ENCODE data around the gene IFI27L1.

IFI27L1 gene

DNA sequence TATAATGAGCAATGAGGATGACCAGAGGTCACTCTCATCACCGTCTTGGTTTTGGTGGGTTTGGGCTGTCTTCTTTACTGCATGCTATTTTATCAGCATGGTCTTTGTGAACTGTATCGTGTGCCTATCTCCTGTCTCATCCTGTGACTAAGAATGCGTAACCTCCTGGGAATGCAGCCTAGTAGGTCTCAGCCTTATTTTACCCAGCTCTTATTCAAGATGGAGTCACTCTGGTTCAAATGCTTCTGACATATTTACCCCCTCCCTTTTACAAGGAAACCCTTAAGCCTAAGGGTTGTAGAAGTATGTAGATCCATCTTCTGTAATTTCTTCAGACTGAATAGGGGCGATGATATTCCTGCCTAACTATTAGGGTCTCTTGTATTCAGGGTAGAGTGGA lies 8.4 kb downstream of the IFI27L1 start:
- Mint-ChIP-seq H3K4me3 (no peak overlapping the region), H3K9me3 (no peaks in the 10 kb centered on the region), H3K27me3 (no peaks in the 10 kb centered on the region), H3K36me3 (peaks cover 3% of the 10 kb centered on the region), H3K27ac (no peak overlapping the region), H3K4me1 (no peaks in the 10 kb centered on the region)

DNA sequence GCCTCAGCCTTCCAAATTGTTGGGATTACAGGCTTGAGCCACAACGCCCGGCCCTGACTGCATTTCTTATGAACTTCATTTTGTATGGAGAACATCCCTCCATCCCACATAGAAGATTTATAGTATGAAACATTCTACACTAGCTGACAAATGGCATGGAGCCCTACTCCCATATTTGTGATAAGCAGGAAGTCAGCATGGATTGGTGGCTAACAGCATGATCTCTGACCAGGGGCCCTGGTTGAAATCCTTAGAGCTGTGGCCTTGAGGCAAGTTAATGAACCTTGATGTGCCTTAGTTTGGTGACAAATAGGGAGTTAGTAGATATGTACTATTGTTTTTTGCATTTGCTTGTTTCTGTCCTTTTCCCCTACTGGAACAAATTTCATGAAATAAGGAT lies 12.3 kb downstream of the IFI27L1 start:
- H3K9me3 Mint-ChIP-seq, result no peaks in the 10 kb centered on the region
- no peaks in the 10 kb centered on the region for H3K4me1 Mint-ChIP-seq
- H3K36me3 Mint-ChIP-seq, result peaks cover 4% of the 10 kb centered on the region
- H3K27me3 Mint-ChIP-seq, result no peaks in the 10 kb centered on the region
- H3K27ac Mint-ChIP-seq, result no peak overlapping the region
- no peak overlapping the region for H3K4me3 Mint-ChIP-seq

DNA sequence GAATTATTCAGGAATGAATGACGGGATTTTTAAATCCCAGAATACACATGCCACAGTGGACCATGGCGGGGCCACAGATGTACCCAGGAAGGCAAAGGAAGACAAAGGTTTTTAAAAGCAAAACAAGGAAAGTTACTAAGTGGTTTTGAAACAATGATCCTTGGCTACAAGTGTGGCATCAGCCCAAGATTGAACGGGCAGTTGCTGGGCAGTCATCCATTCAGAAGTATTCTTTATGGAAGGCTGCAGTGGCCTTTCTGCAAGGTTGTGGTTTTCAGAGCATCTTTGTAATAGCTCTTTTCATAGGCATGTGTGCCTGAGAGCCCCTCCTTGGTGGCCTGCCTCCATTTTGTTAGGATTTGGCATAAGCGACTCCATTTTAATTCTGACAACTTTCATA lies 16.0 kb downstream of the IFI27L1 start:
- H3K4me1 Mint-ChIP-seq, result no peaks in the 10 kb centered on the region
- no peak overlapping the region for H3K4me3 Mint-ChIP-seq
- no peaks in the 10 kb centered on the region for H3K9me3 Mint-ChIP-seq
- peaks cover 4% of the 10 kb centered on the region for H3K36me3 Mint-ChIP-seq
- no peaks in the 10 kb centered on the region for H3K27me3 Mint-ChIP-seq
- no peak overlapping the region for H3K27ac Mint-ChIP-seq

DNA sequence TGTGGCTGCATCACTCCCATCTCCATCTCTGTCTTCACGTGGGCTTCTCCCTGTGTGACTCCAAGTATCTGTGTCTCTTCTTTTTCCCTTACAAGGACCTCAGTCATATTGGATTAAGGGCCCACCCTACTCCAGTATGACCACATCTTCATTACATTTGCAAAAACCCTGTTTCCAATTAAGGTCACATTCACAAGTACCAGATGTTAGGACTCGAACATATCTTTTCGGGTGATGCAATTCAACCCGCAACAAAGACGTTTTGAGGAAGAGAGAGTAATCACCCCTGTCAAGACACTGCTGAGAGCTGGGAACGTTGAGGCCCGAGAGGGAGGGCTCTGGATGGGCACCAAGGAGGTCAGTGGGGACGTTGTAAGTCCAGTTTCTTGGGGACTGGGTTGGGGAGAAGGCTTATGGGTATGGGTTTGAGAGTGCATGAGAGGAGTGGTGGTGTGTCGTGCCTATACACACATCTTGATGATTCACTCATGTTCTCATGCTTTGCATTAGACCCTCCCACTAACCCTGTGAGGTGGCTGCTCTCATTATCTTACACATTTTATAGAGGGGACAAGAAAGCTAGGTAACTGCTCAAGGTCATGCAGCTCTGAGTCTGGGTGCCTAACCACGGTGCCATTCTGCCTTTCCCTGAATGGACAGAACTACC lies 17.3 kb downstream of the IFI27L1 start:
- no peaks in the 10 kb centered on the region for H3K27me3 Mint-ChIP-seq
- H3K9me3 Mint-ChIP-seq, result no peaks in the 10 kb centered on the region
- no peaks in the 10 kb centered on the region for H3K4me1 Mint-ChIP-seq
- H3K27ac Mint-ChIP-seq, result no peak overlapping the region
- H3K4me3 Mint-ChIP-seq, result no peak overlapping the region
- H3K36me3 Mint-ChIP-seq, result peaks cover 4% of the 10 kb centered on the region

DNA sequence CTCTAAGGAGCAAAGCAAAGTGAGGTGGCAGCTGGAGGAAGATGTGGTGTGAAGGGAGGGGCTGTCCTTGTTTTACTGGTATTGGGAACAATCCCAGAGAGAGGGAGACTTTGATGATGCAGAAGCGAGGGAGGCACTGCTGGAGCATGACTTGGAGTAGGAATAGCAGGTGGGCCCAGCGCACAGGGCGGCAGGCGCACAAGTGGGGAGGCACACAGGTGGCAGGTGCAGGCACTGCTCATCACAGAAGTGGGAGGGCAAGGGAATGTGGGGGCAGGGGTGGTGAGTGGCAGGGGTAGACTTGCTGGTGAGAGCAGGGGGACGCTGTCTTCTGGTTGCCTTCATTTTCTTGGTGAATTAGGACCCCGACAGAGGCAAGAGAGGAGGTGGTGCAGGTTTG lies 17.9 kb downstream of the IFI27L1 start:
- H3K36me3 Mint-ChIP-seq, result peaks cover 2% of the 10 kb centered on the region
- no peak overlapping the region for H3K4me3 Mint-ChIP-seq
- H3K9me3 Mint-ChIP-seq, result no peaks in the 10 kb centered on the region
- no peaks in the 10 kb centered on the region for H3K4me1 Mint-ChIP-seq
- no peaks in the 10 kb centered on the region for H3K27me3 Mint-ChIP-seq
- H3K27ac Mint-ChIP-seq, result no peak overlapping the region

DNA sequence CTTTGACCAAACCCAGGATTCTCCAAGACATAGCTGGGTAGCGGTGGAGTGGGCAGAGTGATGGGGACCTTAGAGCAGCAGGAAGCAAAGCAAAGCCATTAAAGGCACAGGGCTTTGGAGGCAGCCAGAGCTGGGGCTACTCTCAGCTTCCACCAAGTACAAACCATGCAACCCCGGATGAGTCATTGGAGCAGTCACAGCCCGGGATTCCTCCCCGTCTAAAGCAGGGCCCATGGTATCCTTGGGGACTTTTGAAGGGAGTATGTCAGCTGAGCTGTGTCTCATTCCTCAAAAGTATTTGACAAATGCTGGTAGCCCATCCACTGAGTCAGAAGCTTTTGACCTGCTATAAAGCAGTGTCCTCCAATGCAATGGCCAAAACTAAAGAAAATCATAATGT lies 19.7 kb downstream of the IFI27L1 start:
- Mint-ChIP-seq H3K27me3 (no peaks in the 10 kb centered on the region), H3K4me1 (no peaks in the 10 kb centered on the region), H3K4me3 (no peak overlapping the region), H3K27ac (no peak overlapping the region), H3K36me3 (no peaks in the 10 kb centered on the region), H3K9me3 (no peaks in the 10 kb centered on the region)

DNA sequence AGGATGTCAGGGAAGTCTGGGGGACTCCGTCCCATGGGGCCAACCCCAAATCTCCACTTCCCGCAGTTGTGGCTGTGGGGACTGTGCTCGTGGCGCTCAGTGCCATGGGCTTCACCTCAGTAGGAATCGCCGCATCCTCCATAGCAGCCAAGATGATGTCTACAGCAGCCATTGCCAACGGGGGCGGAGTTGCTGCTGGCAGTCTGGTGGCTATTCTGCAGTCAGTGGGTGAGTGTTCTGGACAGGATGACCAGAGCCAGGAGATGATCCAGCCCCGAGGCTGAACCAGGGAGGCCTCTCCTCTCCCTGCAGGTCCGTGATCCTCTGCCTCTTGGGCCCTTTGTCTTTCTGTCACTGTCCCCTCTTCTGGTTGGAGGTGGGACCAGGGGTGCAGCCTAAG lies 20.6 kb downstream of the IFI27L1 start:
- H3K27ac Mint-ChIP-seq, result no peak overlapping the region
- H3K4me1 Mint-ChIP-seq, result no peaks in the 10 kb centered on the region
- no peaks in the 10 kb centered on the region for H3K9me3 Mint-ChIP-seq
- H3K4me3 Mint-ChIP-seq, result no peak overlapping the region
- no peaks in the 10 kb centered on the region for H3K27me3 Mint-ChIP-seq
- no peaks in the 10 kb centered on the region for H3K36me3 Mint-ChIP-seq

DNA sequence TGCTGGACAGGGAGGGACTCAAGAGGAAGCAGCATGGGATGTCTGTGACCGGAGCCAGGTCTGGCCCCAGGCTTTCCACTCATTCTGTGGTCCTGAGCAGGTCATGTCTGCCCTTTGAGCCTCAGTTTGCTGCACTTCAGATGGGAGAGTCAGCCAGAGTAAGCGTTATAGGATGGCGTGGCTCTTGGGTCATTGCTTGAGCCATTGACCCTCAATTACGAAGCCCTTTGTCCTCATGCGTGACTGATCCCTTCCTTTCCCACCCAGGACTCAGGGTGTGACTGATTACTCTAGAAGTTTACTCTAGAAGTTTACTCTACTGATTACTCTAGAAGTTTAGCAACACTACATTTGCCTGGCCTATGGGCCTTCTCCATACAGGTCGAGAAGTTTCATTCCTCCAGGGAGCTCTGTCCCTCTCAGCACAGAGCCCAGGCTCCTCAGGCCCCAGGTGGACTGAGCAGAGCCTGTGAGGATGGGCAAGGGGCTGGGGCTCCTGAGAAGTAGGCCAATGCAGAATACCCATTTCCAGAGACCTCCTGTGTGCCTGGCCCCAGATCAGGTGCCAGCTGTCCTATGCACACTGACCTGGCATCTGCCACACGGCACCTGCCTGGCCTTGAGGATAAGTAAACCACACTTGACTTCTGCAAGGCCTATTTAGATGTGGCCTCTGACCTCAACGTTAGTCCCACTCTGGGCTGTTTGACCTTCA lies 21.8 kb downstream of the IFI27L1 start:
- H3K4me3 Mint-ChIP-seq, result no peak overlapping the region
- no peaks in the 10 kb centered on the region for H3K4me1 Mint-ChIP-seq
- H3K27ac Mint-ChIP-seq, result no peak overlapping the region
- no peaks in the 10 kb centered on the region for H3K36me3 Mint-ChIP-seq
- no peaks in the 10 kb centered on the region for H3K27me3 Mint-ChIP-seq
- no peaks in the 10 kb centered on the region for H3K9me3 Mint-ChIP-seq

DNA sequence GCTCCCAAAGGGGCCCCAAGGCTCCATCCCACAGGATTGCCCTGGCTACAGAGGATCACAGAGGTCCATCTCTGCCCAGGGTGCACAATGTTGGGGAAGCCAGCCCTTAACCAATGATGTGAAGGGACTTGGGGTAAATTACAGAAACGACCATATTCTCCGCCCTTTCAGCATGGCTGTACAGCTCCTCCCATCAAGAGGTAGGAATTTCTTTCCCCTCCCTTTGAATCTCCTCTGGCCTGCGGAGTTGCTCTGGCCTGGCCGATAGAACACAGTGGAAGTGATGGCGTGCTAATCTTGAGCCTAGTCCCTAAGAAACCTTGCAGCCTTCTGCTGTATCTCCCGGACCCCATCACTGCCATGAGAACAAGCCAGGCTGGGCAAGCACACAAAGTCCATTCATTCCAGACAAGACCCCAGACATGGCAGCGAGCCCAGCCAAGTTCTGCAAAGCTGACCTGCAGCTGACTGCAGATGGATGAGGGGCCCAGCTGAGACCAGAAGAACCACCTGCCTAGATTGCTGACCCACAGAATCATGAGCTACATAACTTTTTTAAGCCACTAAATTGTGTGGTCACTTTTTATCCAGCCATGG lies 22.5 kb downstream of the IFI27L1 start:
- Mint-ChIP-seq H3K27ac (no peak overlapping the region), H3K9me3 (no peaks in the 10 kb centered on the region), H3K4me3 (no peak overlapping the region), H3K4me1 (no peaks in the 10 kb centered on the region), H3K36me3 (no peaks in the 10 kb centered on the region), H3K27me3 (no peaks in the 10 kb centered on the region)

DNA sequence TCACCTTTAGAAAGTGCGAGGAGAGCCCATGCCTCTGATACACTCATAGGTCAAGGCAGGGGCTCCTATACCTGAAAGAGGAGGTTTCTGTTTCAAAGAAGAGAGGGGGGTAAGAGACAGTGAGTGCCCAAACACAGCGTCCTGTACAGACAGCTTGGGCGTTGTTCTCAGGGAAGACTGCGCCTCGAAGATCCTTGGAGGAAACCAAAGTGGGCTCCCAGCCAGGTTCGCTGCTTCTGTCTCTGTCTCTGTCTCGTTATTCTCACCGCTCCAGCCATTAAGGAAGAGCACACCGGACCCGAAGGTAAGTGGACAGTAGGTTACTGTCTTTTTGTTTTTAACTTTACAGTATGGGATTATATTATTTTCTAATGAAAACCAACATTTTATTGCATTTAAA lies 23.6 kb downstream of the IFI27L1 start:
- Mint-ChIP-seq H3K4me3 (no peak overlapping the region), H3K4me1 (no peaks in the 10 kb centered on the region), H3K27ac (no peak overlapping the region), H3K27me3 (no peaks in the 10 kb centered on the region), H3K36me3 (no peaks in the 10 kb centered on the region), H3K9me3 (no peaks in the 10 kb centered on the region)

DNA sequence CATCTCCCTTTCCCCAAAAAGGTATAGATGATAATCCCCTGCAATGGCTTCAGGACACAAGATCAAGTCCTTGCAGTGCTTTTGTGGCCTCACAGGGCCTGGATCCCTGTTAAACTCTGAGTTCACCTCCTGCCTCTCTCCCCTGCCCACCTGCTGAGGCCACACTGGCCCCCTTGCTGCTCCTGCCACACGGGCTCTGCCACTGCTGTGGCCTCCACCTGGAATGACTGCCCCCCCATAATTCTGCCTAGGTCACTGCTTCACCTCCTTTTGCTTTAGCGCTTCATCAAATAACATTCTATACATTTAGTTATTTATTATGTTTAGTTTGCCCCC lies 28.8 kb downstream of the IFI27L1 start:
- H3K27me3 Mint-ChIP-seq, result peaks cover 2% of the 10 kb centered on the region
- H3K27ac Mint-ChIP-seq, result no peak overlapping the region
- no peaks in the 10 kb centered on the region for H3K9me3 Mint-ChIP-seq
- H3K36me3 Mint-ChIP-seq, result no peaks in the 10 kb centered on the region
- H3K4me3 Mint-ChIP-seq, result no peak overlapping the region
- no peaks in the 10 kb centered on the region for H3K4me1 Mint-ChIP-seq

DNA sequence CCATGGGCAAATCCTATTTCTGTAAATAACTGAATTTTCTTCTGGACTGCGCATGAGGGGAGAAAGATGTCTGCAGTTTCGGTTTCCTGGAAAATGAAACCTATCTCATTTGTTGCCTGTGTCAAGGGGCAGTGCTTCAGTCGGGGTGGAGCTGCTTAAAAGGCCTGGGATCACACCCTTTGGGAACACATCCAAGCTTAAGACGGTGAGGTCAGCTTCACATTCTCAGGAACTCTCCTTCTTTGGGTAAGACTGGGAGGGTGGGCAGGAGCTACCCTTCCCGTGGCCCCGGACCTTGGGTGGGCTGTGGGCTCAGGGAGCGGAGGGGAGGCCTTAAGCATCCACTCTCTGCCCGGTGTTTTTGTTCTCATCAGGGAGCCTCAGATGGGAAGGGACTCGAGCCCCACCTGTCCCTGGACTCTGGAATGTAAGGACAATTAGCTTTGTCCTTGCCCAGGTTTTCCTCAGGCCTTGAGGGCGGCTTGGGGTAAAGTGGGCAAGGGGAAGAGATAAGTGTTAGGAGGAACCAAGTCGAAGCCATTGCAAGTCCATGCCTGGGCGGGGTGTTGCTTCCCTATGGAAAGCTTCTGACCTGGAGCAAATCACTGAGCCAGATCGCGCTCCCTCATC lies 29.6 kb downstream of the IFI27L1 start, which contains the start of gene IFI27:
TSS of gene IFI27 (plus strand) at position 185 of the 630 bp plus-strand sequence.
- Mint-ChIP-seq H3K4me3 (no peak within 1 kb of the TSS), H3K9me3 (no peaks in the 10 kb centered on the region), H3K27me3 (peaks cover 6% of the 10 kb centered on the region), H3K36me3 (no peaks in the 10 kb centered on the region), H3K4me1 (no peaks in the 10 kb centered on the region), H3K27ac (no peak within 1 kb of the TSS)

DNA sequence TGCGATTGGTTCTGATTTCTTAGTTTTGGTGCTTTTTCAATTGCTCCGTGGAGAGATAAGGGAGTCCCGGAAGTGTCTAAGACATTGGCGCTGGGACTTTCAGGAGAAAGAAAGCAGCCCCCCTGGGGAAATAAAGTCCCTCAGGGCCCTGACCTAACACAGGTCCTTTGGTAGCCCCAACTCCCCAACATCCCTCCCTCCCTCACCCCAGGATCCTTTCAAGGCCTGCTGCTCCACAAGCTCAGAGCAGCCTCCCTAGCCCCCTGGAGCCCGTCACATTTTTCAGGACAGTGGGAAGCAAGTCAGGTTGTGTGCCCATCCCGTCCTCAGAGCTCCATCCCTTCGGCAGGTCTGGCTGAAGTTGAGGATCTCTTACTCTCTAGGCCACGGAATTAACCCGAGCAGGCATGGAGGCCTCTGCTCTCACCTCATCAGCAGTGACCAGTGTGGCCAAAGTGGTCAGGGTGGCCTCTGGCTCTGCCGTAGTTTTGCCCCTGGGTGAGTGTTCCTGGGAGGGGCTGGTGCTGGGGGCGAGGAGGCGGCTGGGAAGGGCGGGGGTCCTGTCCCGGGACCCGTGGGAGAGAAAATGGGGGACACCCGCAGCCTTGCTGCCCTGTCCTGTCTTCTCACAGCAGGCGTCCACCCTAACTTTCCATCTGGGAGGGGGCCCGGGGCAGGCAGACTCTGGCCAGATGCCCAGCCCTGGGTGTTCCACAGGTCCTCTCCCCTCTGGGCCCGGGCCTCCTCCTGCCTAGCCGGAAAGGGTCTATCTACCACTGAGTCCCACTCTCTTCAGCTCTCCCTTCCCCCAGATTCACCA lies 30.4 kb downstream of the IFI27L1 start:
- no peaks in the 10 kb centered on the region for H3K36me3 Mint-ChIP-seq
- H3K4me1 Mint-ChIP-seq, result no peaks in the 10 kb centered on the region
- H3K4me3 Mint-ChIP-seq, result no peak overlapping the region
- no peaks in the 10 kb centered on the region for H3K9me3 Mint-ChIP-seq
- peaks cover 8% of the 10 kb centered on the region for H3K27me3 Mint-ChIP-seq
- H3K27ac Mint-ChIP-seq, result no peak overlapping the region

DNA sequence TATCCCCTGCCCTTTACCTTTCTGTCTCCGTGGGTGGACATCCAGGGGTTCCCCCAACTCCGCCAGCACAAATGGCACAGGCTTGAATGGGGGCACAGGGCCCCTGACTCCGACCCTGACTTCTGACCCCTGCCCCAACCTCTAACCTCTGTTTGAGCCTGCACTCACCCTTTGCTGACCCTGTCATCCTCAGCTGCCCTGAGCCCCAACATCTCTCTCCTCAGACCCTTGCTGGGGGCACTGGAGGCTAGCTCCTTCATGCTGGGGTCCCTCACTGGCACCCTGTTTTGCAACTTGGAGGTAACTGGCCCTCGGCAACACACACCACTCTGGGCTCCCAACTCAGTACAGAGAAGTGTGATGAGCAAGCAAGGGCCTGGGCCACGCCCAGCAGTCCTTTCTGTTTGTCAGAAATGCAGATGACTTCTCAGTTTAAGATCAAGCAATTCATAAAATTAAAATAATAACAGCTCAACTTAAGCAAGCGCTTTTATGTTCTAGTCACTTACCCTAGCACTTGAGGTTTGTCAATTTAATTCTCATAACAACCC lies 31.5 kb downstream of the IFI27L1 start:
- H3K4me1 Mint-ChIP-seq, result no peaks in the 10 kb centered on the region
- peaks cover 9% of the 10 kb centered on the region for H3K27me3 Mint-ChIP-seq
- no peak overlapping the region for H3K4me3 Mint-ChIP-seq
- no peak overlapping the region for H3K27ac Mint-ChIP-seq
- no peaks in the 10 kb centered on the region for H3K9me3 Mint-ChIP-seq
- H3K36me3 Mint-ChIP-seq, result no peaks in the 10 kb centered on the region

DNA sequence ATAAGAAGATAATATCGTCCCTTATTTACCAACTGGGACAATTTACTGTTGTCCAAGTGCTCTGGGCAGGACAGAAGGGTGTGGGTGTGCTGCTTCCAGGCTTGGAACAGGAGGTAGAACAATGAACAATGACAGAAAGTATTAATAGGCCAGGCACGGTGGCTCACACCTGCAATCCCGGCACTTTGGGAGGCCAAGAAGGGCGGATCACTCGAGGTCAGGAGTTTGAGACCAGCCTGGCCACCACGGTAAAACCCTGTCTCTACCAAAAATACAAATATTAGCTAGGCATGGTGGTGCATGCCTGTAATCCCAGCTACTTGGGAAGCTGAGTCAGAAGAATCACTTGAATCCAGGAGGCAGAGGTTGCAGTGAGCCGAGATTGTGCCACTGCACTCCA lies 32.0 kb downstream of the IFI27L1 start:
- H3K27ac Mint-ChIP-seq, result no peak overlapping the region
- H3K4me3 Mint-ChIP-seq, result no peak overlapping the region
- no peaks in the 10 kb centered on the region for H3K9me3 Mint-ChIP-seq
- no peaks in the 10 kb centered on the region for H3K36me3 Mint-ChIP-seq
- H3K27me3 Mint-ChIP-seq, result peaks cover 9% of the 10 kb centered on the region
- H3K4me1 Mint-ChIP-seq, result no peaks in the 10 kb centered on the region
